HG03196 (cell line): ENCODE measurements around the gene CDH15.
"Not testable (repeated sequence)": the region's sequence is repeated elsewhere in the genome, so short reads cannot be mapped to it uniquely, and the experiment has no call there.

Experiments
- ATAC-seq: cut with Tn5 transposase; IDR thresholded peaks from one replicate; pipeline ENCODE4 v1.9.1; 2021; ENCODE audit not compliant: unreplicated experiment

CDH15 gene

DNA sequence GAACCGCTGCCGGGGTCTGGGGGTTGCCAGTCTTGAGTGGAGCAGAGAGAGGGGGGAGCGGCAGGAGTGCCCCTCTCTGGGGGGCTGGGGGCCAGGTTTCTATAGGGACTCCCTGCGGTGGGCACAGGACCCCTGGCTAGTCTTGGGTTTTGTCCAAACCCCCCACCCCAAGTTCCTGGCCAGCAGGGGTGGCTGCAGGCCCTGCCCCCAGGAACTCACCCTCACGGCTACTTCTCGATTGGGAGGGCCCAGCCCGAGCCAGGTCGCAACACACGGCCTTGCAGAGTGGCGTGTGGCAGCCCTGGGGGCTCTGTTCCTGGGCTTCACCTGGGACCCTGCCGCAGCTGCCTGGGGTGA is 601 bp downstream of the CDH15 start:
- ATAC-seq, result no peak

DNA sequence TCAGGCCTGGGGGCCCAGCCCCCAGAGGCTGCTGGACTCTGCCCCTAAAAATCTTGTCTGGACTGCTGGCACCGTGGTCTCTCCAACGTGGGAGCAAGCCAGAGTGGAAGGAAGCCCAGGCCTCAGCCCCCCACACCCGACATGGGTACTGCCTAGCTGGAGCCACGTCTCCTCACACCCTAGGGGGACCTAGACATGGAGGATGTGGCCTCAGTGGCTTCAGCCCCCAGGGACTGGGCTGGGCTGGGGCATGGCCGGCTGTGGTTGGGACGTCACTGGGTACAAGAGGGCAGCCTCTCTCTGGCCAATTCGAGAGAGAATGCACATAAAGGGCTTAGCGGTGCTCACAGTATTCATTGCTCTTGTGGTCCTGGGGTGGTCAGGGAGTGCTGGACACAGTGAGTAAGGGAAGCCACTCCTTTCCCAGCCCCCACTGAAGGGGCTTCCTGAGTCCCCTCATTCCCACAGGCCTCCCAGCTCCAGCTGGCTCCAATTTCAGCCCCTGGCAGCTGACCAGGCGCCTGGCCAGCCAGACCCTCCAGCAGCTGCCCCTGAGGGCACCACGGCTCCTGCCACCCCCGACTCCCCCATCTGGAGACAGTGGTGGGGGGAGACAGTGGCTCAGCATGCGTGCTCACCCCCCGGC is 1.1 kb downstream of the CDH15 start:
- ATAC-seq, result no peak

DNA sequence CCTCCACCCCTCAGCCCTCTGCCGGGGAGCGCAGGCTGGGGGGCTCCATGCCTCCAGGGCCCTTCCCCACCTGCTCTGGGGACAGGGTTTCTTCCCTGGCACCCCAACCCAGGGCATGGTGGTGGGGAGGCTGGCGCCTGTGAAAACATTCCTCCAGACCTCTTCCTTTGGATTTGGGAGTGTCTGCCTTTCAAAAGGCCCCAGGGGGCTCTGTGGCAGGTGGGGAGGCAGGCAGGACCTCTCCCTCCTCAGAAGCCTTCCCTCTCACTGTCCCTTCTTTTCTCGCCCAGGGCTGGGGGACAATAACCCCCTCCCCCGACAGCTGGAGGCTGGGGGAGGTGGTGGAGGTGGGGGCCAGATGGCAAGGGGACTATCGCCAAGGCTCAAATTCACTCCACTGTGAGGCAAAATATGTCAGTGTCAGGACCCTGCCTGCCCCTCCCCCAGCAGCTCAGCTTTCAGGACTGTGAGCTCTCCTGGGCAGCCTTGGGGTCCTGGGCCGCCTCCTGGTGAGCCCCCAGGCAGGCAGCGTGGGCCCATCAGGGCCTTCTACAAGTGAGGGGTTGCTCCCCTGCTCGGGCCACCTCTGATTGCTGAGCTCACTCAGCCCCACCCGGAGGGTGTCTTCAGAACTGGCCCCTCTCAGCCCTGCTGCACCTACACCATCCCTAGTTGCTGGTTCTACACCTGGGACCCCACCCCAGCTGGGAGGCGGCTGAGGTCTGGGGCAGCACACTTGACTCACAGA is 1.8 kb downstream of the CDH15 start:
- no peak for ATAC-seq

DNA sequence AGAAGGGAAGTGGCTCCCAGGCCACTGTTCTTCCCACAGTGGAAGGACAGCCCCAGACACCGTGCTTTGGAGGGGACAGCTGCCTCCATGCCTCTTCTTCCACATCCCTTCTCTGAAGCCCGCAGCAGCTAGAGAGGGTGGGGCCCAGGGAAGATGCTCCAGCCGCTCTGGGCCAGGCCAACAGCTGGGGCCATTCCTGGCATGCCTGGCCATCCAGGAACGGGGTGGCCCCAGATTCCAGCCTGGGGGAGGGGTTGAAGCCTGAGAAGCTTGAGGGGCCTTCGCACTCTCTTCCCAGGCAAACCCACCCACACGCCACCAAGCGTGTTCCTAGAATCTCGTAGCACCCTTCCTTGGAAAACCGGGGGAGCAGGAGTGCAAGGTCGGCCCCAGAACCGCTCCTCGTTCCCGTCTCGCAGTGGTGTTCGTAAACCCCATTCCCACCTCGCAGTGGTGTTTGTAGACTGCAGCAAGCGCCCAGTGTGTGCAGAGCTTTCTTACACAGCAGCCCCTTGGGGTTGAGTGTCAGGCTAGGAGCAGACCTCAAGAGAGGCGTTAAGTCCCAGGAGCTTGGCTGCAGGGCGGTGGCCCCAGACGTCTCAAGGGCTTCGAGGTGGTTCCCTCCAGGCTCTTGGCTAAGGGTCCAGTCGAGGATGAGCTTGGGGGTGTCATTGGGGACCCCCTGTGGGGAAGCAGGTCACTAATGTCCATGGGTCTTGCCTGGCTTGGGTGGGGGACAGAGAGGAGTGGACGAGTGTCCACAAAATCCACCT is 2.7 kb downstream of the CDH15 start:
- no peak for ATAC-seq

DNA sequence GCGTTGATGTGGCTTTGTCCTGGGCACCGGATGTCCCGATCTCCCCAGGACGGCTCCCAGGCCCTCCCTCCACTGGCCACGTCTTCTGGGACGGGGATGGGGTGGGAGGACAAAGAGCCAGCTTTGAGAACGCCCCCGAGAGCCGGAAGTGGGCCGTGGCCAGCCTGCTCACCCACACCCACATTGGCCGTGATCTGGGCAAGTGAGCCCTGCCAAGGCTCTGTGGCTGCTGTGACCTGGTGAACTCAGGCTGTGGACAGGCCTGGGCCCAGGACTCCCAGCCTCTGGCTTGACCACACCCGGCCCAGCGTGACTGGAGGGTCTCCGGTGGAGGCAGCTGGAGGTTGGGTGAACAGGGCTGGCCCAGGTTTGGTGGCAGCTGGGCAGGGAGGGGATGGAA is 3.3 kb downstream of the CDH15 start:
- ATAC-seq, result no peak

DNA sequence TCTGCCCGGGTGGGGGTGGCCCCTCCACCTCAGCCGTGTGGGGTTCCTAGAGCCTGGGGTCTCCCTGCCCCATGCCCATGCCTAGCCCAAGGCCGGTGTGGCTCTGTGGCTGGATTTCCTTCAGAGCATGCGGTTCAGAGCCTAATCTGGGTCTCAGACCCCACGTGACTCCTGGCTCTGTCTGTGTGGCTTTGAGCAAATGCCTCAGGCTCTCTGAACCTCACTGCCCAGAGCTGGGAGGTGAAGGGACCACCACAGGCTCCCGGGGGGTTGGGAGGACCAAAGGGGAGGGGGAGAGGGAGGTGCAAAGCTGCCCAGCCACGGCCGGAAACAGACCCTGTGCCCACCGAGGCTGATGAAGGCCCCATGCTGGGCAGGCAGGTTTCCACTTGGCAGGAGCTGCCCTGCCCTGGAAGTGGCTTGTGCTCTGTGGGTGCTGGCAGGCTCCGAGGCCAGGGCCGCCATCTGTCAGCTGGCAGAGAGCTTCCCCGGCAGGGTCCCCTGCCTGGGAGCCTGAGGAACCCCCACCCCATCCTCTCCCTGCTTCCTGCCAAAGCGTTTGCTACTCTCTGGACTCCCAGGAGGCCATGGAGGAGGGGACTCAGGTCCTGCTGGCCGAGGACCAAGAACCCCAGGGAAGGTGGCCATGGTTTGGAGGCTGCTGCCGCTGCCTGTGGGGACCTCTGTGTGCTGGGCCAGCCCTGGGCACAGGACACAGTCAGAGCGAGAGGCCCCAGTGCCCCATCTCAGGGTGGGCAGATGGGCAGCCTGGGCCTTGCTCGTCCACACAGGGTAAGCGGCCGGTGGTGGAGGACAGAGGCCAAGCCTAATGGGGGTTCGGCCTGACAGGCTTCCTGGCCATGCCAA is 4.0 kb downstream of the CDH15 start:
- ATAC-seq, result no peak

DNA sequence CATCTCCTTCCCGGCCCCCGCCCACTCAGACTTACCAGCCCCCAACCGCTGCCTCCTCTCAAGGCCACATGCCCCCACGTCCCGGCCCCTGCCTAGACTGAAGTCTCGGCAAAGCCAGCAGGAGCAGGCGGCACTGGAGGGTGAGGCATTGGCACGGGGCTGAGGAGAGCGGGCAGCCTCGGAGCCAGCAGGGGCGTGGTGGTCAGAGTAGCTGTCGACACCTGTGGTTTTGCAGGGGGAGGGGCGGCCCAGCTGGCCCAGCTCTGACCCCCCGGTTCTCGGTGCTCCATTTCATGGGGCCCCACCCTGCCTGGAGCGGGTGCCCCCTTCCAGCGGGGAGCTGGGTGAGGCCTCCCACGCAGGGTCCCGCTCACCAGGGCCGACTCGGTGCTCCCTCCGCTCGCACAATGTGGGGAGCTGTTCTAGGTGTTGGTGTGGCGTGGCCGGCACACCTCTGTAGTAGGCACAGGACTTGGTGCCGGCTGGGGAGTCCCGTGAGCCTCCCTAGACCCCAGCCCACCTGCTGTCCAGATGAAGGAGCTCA is 4.7 kb downstream of the CDH15 start:
- no peak for ATAC-seq

DNA sequence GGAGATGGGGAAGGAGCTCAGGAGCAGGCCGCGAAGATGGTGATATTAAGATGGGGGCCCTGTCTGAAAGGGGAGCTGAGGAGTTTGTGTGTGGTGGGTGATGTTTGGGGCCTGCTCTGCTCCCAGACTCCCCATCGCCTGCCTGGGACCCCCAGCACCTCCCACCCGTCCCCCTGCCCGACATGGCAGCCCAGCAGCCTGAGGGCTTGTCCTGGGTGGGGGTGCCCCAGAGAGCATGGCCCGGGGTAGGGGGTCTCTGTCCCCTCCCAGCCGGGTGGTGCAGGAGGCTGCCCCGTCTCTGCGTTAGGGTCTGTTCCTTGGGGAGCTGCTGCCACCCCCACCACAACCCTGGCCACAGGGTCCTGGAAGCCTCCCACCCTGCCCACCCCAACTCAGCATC is 5.2 kb downstream of the CDH15 start:
- ATAC-seq, result no peak

DNA sequence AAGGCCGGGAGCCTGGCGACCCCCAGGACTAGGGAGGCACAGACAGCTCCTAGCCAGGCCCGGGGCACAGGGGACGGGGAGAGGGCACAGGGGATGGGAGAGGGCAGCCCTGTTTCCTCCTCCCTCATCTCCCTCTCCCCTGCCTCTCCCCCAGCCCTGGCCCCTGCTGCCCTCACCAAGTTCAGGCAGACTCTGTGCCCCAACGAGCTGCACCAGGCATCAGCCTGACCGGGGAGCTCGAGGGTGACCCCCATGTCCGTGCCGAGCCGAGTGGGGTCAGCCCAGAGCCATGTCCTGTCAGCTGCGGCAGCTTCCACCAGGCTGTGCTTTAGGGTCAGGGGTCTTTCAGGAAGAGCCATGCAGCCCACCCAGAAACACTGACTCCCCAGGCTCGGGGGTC is 6.0 kb downstream of the CDH15 start:
- ATAC-seq, result no peak

DNA sequence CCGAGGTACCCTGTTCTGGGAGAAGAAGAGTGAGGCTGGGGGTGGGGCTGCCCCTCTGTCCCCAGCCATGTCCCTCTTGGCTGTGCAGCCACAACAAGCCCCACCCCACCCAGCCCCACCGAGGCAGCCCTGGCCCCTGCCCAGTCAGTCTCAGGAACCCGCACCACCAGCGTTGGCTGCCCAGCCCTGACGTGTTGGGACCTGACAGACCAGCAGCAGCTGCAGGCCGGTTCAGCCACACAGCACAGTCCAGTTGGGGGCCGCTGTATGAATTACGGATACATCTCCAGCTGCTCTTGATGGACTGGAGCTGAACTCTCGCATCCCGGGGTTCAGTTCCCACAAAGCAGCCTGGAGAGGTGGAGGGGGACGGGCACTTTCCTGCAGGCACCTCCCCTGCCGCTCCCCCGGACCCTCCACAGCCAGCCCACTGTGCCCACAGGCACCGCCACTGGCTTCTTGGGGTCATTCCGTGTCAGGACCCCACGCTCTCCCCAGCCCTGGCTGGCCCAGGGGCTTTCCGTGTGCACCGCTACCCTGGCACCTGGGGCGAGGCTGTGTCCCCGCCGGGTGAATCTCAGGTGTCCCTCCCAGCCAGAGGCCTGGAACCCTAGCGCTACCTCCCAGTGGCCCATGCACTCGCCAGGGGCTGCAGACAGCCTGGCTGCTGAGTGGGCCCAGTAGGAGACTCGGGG is 7.1 kb downstream of the CDH15 start:
- ATAC-seq, result no peak

DNA sequence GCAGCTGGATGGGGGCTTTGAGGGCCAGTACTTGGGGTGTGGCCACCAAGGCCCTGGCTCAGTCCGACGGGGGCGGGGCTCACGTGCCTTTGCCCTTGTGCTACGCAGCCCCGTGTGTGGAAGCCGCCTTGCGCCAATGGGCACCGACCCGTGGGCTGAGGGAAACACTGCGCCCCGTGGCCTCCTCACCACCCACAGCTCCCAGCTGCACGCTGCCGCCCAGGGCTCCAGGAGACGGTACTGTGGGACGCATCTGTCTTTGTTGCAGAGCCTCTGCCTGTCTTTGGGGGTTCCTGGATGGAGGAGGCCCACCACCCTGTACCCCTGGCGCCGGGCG is 7.6 kb downstream of the CDH15 start:
- ATAC-seq, result no peak

DNA sequence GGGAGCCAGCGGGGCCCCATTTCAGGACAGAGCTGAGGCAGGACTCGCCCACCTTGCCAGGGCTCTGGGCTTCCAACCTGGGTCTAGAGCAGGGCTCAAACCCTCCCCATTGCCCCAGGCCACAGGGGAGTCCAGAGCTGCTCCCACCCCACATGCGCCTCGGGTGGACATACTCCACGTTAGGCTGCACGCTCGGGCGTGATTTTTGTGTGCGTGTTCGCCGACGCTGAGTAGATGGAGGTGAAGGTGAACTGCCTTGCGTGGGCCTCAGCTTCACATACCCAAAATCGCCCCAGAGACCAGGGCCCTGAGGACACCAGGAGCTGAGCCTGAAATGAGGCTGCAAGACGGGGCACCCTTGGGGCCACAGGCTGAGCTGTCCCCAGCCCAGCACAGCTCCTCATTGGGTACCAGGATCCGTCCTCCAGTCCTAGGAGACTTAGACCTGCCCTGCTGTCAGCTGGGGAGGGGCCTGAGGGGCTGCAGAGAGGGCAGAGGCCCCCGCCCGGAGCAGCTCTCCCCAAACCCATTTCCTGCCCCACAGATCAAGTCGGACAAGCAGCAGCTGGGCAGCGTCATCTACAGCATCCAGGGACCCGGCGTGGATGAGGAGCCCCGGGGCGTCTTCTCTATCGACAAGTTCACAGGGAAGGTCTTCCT is 8.2 kb downstream of the CDH15 start:
- ATAC-seq, result no peak

DNA sequence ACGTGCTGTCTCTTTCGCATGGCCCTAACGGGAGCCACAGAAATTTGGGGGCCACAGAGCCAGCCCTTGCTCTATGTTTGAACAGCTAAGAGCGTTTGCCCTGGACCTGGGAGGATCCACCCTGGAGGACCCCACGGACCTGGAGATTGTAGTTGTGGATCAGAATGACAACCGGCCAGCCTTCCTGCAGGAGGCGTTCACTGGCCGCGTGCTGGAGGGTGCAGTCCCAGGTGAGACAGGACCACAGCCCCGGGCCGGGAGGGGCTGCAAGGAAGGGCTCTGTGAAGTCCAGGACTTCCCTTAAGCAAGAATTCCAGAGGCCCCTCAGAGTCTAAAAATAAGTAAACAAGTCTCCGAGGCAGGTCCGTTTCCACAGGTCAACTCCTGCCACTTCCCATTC is 11.9 kb downstream of the CDH15 start:
- ATAC-seq, result no peak

DNA sequence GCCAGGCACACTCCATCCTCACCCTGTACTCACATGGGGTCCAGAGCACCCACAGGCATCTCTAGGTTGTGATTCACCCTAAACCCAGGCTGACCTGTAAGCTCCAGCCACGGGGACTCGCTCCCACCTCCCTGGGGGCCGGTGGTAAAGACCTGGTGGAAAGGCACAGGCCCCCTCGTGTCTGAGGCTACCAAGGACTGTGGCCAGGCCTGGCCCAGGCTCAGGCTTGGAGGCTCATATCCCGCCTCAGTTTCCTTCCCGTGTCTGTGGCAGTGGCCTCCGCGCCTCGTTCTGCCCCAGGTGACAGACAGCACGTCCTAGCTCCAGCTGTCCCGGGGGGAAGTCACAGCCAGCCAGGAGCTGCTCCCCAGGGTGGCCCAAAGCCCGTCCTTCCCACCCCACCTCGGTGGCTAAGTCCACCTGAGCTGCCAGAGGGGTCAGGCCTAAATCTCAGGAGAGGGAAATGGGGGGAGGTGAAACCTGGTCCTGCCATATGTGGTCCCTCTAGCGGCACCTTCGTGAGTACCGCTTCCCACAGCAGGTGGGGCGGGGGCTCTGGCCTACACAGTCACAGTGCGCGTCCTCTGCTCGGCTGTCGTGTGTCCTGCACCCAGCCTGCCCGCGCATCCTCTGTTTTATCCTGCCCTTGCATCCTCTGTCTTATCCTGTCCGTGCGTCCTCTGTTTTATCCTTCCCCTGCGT is 12.6 kb downstream of the CDH15 start:
- ATAC-seq, result no peak

DNA sequence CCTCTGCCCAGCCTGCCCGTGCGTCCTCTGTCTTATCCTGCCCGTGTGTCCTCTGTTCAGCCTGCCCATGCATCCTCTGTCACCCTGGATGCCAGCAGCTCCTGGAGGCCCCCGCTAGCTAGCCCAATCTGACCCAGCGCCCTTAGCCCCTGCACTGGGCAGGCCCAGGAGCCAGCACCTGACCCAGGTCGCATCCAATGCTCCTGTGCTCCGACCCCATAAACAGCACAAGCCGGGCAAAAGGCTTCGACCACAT is 13.1 kb downstream of the CDH15 start:
- no peak for ATAC-seq

DNA sequence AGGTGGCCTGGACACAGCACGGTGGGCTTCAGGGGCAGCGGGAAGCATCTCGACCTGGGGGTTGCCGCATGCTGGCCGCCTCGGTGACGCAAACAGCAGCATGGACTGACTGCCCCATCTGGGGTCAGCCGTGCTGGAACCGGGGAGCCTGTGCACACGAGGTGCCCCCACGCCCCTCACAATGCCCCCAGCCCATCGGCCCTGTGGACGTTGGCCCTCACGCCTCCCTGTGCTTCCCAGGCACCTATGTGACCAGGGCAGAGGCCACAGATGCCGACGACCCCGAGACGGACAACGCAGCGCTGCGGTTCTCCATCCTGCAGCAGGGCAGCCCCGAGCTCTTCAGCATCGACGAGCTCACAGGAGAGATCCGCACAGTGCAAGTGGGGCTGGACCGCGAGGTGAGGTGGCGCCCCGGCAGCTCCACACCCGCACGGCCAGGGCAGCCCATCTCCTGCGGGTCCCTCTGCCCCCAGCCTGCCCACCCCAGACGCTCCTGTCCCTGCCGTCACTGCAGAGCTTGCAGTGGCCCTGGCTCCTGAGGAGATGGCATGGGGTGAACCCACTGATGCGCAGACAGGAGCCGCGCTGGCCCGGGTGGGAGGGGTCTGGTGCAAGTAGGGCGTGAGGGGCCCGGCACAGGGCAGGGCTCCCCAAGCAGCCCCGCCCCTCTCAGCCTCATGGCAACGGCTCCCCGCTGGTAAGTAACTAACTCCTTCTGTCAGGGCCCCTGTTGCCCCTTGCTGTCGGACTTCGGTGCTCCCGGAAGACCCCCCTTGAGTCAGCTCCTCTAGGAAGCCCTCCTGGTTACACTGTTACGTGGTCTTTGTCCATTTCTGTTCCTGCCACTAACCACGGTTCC is 13.6 kb downstream of the CDH15 start:
- ATAC-seq, result no peak

DNA sequence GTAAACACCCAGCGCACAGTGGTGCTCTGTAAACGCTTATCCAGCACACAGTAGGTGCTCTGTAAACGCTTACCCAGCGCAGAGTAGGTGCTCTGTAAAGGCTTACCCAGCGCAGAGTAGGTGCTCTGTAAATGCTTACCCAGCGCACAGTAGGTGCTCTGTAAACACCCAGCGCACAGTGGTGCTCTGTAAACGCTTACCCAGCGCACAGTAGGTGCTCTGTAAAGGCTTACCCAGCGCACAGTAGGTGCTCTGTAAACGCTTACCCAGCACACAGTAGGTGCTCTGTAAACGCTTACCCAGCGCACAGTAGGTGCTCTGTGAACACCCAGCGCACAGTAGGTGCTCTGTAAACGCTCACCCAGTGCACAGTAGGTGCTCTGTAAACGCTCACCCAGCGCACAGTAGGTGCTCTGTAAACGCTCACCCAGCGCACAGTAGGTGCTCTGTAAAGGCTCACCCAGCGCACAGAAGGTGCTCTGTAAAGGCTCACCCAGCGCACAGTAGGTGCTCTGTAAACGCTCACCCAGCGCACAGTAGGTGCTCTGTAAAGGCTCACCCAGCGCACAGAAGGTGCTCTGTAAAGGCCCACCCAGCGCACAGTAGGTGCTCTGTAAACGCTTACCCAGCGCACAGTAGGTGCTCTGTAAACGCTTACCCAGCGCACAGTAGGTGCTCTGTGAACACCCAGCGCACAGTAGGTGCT is 14.5 kb downstream of the CDH15 start:
- not testable (repeated sequence) for ATAC-seq

DNA sequence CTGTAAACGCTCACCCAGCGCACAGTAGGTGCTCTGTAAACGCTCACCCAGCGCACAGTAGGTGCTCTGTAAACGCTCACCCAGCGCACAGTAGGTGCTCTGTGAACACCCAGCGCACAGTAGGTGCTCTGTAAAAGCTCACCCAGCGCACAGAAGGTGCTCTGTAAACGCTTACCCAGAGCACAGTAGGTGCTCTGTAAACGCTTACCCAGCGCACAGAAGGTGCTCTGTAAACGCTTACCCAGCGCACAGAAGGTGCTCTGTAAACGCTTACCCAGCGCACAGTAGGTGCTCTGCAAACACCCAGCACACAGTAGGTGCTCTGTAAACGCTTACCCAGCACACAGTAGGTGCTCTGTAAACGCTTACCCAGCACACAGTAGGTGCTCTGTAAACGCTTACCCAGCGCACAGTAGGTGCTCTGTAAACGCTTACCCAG is 15.1 kb downstream of the CDH15 start:
- ATAC-seq, result not testable (repeated sequence)
